ENCODE data around the gene EPHB1. TPM values are rescaled to one million over a fixed set of nuclear protein-coding genes. Genes with fewer than 3 reads are reported as not detected.
A peak's percentile ranks its signal among the peaks of the same experiment; 100 is the strongest.

The EPHB1 gene
- total RNA-seq, 1 experiment from 2014 or later = 2.5 TPM

- no peak for DNase-seq
- Histone ChIP-seq H3K4me3 (no peak overlapping the region), H3K9me3 (replicated peaks) (no peaks in the 10 kb centered on the region; the same call in 1 of the 2 replicates), H3K36me3 (no peaks in the 10 kb centered on the region), H3K4me1 (no peaks in the 10 kb centered on the region), H3K27ac (no peak overlapping the region), H3K27me3 (no peaks in the 10 kb centered on the region)
These were observed 133.3 kb downstream of the EPHB1 start for GRCh38 chr3:134928392-134928791.

GRCh38 chr3:134928819-134929218 is 133.8 kb downstream of the EPHB1 start:
- Histone ChIP-seq H3K27me3 (no peaks in the 10 kb centered on the region), H3K9me3 (replicated peaks) (no peaks in the 10 kb centered on the region; the same call in 1 of the 2 replicates), H3K27ac (no peak overlapping the region), H3K4me1 (no peaks in the 10 kb centered on the region), H3K4me3 (no peak overlapping the region), H3K36me3 (no peaks in the 10 kb centered on the region)
- DNase-seq = no peak

GRCh38 chr3:134929976-134930375 is 134.9 kb downstream of the EPHB1 start:
- no peak for DNase-seq
- Histone ChIP-seq H3K27ac (no peak overlapping the region), H3K9me3 (replicated peaks) (no peaks in the 10 kb centered on the region), H3K36me3 (no peaks in the 10 kb centered on the region), H3K4me1 (no peaks in the 10 kb centered on the region), H3K4me3 (no peak overlapping the region), H3K27me3 (no peaks in the 10 kb centered on the region)

GRCh38 chr3:134931045-134931785 is 136.2 kb downstream of the EPHB1 start:
- no peaks in the 10 kb centered on the region for H3K27me3 ChIP-seq
- no peaks in the 10 kb centered on the region for H3K36me3 ChIP-seq
- H3K4me1 ChIP-seq = no peaks in the 10 kb centered on the region
- H3K4me3 ChIP-seq = no peak overlapping the region
- no peak for DNase-seq
- H3K27ac ChIP-seq = no peak overlapping the region
- H3K9me3 ChIP-seq (replicated peaks) = 0 out of 2 replicates have a peak, but pooled peaks cover 2% of the 10 kb centered on the region

- H3K27ac ChIP-seq = no peak overlapping the region
- DNase-seq = no peak
These were observed 137.0 kb downstream of the EPHB1 start for GRCh38 chr3:134932035-134932434.

GRCh38 chr3:134933997-134934396 is 138.9 kb downstream of the EPHB1 start:
- Histone ChIP-seq H3K4me1 (no peaks in the 10 kb centered on the region), H3K36me3 (no peaks in the 10 kb centered on the region), H3K27me3 (no peaks in the 10 kb centered on the region), H3K27ac (no peak overlapping the region), H3K9me3 (replicated peaks) (0 out of 2 replicates have a peak, but pooled peaks cover 2% of the 10 kb centered on the region), H3K4me3 (no peak overlapping the region)
- DNase-seq = no peak

More at GRCh38 chr3:134932035-134932434, 137.0 kb downstream of the EPHB1 start:
- 0 out of 2 replicates have a peak, but pooled peaks cover 2% of the 10 kb centered on the region for H3K9me3 ChIP-seq (replicated peaks)
- no peaks in the 10 kb centered on the region for H3K36me3 ChIP-seq
- H3K27me3 ChIP-seq = no peaks in the 10 kb centered on the region
- H3K4me1 ChIP-seq = no peaks in the 10 kb centered on the region
- H3K4me3 ChIP-seq = no peak overlapping the region

GRCh38 chr3:134934933-134935332 is 139.9 kb downstream of the EPHB1 start:
- no peaks in the 10 kb centered on the region for H3K36me3 ChIP-seq
- H3K9me3 ChIP-seq (replicated peaks) = 0 out of 2 replicates have a peak, but pooled peaks cover 2% of the 10 kb centered on the region
- no peaks in the 10 kb centered on the region for H3K4me1 ChIP-seq
- H3K27me3 ChIP-seq = no peaks in the 10 kb centered on the region
- no peak overlapping the region for H3K4me3 ChIP-seq
- no peak for DNase-seq
- H3K27ac ChIP-seq = no peak overlapping the region

GRCh38 chr3:134937256-134938028 is 142.4 kb downstream of the EPHB1 start:
- Histone ChIP-seq H3K27me3 (no peaks in the 10 kb centered on the region), H3K4me3 (no peak overlapping the region), H3K9me3 (replicated peaks) (0 out of 2 replicates have a peak, but pooled peaks cover 2% of the 10 kb centered on the region), H3K4me1 (no peaks in the 10 kb centered on the region), H3K36me3 (no peaks in the 10 kb centered on the region), H3K27ac (no peak overlapping the region)
- DNase-seq = peak; percentile 12 to 37

- DNase-seq = no peak
- Histone ChIP-seq H3K9me3 (replicated peaks) (0 out of 2 replicates have a peak, but pooled peaks cover 2% of the 10 kb centered on the region), H3K4me1 (no peaks in the 10 kb centered on the region), H3K4me3 (no peak overlapping the region), H3K27me3 (no peaks in the 10 kb centered on the region), H3K27ac (no peak overlapping the region), H3K36me3 (no peaks in the 10 kb centered on the region)
These were observed 143.0 kb downstream of the EPHB1 start for GRCh38 chr3:134938029-134938525.

GRCh38 chr3:134939978-134940377 is 144.9 kb downstream of the EPHB1 start:
- H3K4me1 ChIP-seq = no peaks in the 10 kb centered on the region
- 0 out of 2 replicates have a peak, but pooled peaks cover 2% of the 10 kb centered on the region for H3K9me3 ChIP-seq (replicated peaks)
- H3K36me3 ChIP-seq = no peaks in the 10 kb centered on the region
- H3K27ac ChIP-seq = no peak overlapping the region
- DNase-seq = no peak
- H3K27me3 ChIP-seq = no peaks in the 10 kb centered on the region
- no peak overlapping the region for H3K4me3 ChIP-seq

GRCh38 chr3:134941820-134942219 is 146.8 kb downstream of the EPHB1 start:
- Histone ChIP-seq H3K4me1 (no peaks in the 10 kb centered on the region), H3K27me3 (no peaks in the 10 kb centered on the region), H3K27ac (no peak overlapping the region), H3K36me3 (no peaks in the 10 kb centered on the region), H3K9me3 (replicated peaks) (no peaks in the 10 kb centered on the region), H3K4me3 (no peak overlapping the region)
- no peak for DNase-seq

- no peak overlapping the region for H3K27ac ChIP-seq
- H3K36me3 ChIP-seq = no peaks in the 10 kb centered on the region
- no peak for DNase-seq
- H3K27me3 ChIP-seq = no peaks in the 10 kb centered on the region
- H3K4me1 ChIP-seq = no peaks in the 10 kb centered on the region
- no peaks in the 10 kb centered on the region for H3K9me3 ChIP-seq (replicated peaks)
- no peak overlapping the region for H3K4me3 ChIP-seq
These were observed 149.4 kb downstream of the EPHB1 start for GRCh38 chr3:134944429-134944828.

- Histone ChIP-seq H3K4me1 (no peaks in the 10 kb centered on the region), H3K27ac (no peak overlapping the region), H3K4me3 (no peak overlapping the region), H3K9me3 (replicated peaks) (0 out of 2 replicates have a peak, but pooled peaks cover 4% of the 10 kb centered on the region), H3K36me3 (no peaks in the 10 kb centered on the region), H3K27me3 (no peaks in the 10 kb centered on the region)
- no peak for DNase-seq
These were observed 154.1 kb downstream of the EPHB1 start for GRCh38 chr3:134949150-134949549.

GRCh38 chr3:134952371-134952770 is 157.3 kb downstream of the EPHB1 start:
- H3K9me3 ChIP-seq (replicated peaks) = 0 out of 2 replicates have a peak, but pooled peaks cover 4% of the 10 kb centered on the region
- DNase-seq = no peak
- no peaks in the 10 kb centered on the region for H3K36me3 ChIP-seq
- H3K4me1 ChIP-seq = no peaks in the 10 kb centered on the region
- H3K27ac ChIP-seq = no peak overlapping the region
- no peaks in the 10 kb centered on the region for H3K27me3 ChIP-seq
- no peak overlapping the region for H3K4me3 ChIP-seq

- H3K4me1 ChIP-seq = no peaks in the 10 kb centered on the region
- no peaks in the 10 kb centered on the region for H3K36me3 ChIP-seq
- no peaks in the 10 kb centered on the region for H3K27me3 ChIP-seq
- 0 out of 2 replicates have a peak, but pooled peaks cover 3% of the 10 kb centered on the region for H3K9me3 ChIP-seq (replicated peaks)
- no peak for DNase-seq
- H3K27ac ChIP-seq = no peak overlapping the region
- no peak overlapping the region for H3K4me3 ChIP-seq
These were observed 160.8 kb downstream of the EPHB1 start for GRCh38 chr3:134955874-134956273.

All from SJCRH30 (cell line).